SU-DHL-6 (cell line): Measurements from ENCODE around the gene SRBD1.
A peak's percentile ranks its signal among the peaks of the same experiment; 100 is the strongest.

Experiments used
- H2AFZ ChIP-seq: fragments of 200-600 bp; sonication (generic); 2 replicates; pipeline ENCODE4 v1.6.1; 2014; ENCODE audit warnings: low read depth, mild to moderate bottlenecking, moderate library complexity, mixed read lengths, antibody characterized with exemption, low read length; ENCODE audit not compliant: severe bottlenecking
- H3F3A ChIP-seq: fragments of 200-600 bp; shearing (Covaris generic); 2 replicates; pipeline ENCODE4 v1.6.0; 2016; ENCODE audit warnings: antibody characterized with exemption, mild to moderate bottlenecking; ENCODE audit not compliant: insufficient read depth
- H3K27ac ChIP-seq: fragments of 200-600 bp; sonication (generic); 2 replicates; pipeline ENCODE4 v1.5.1; 2016; ENCODE audit warnings: low read depth, mild to moderate bottlenecking, low read length, moderate library complexity, mixed read lengths
- H3K27me3 ChIP-seq: fragments of 200-600 bp; sonication (generic), shearing (Covaris generic); 2 replicates; pipeline ENCODE4 v1.6.0; 2014; ENCODE audit warnings: mild to moderate bottlenecking, low read length
- H3K36me3 ChIP-seq: fragments of 200-600 bp; sonication (generic); 2 replicates; pipeline ENCODE4 v1.6.1; 2014; ENCODE audit warnings: mild to moderate bottlenecking, low read length, mixed read lengths
- H3K4me2 ChIP-seq: fragments of 300-600, 200-600 bp; shearing (Covaris generic), sonication (generic); 2 replicates; pipeline ENCODE4 v1.6.0; 2014; ENCODE audit warnings: low read length, low read depth, mild to moderate bottlenecking; ENCODE audit not compliant: poor library complexity, severe bottlenecking
- H3K4me3 ChIP-seq: fragments of 200-600 bp; sonication (generic); 2 replicates; pipeline ENCODE4 v1.5.1; 2014; ENCODE audit warnings: antibody characterized with exemption, low read length, mild to moderate bottlenecking, mixed read lengths; ENCODE audit not compliant: insufficient read depth, poor library complexity, severe bottlenecking
- H3K79me2 ChIP-seq: fragments of 200-600 bp; sonication (generic); 2 replicates; pipeline ENCODE4 v1.6.1; 2014; ENCODE audit warnings: mild to moderate bottlenecking, low read length, moderate library complexity; ENCODE audit not compliant: insufficient read depth
- H3K9ac ChIP-seq: fragments of 200-600 bp; sonication (generic); 2 replicates; pipeline ENCODE4 v1.7.0; 2014; ENCODE audit warnings: mild to moderate bottlenecking, low read length
- H3K9me2 ChIP-seq: fragments of 200-600 bp; sonication (generic); replicated peaks from 2 replicates; pipeline ENCODE4 v1.6.1; 2014; ENCODE audit warnings: low read length; ENCODE audit not compliant: insufficient read depth
- H3K9me3 ChIP-seq: fragments of 200-600 bp; sonication (generic); 2 replicates; pipeline ENCODE4 v1.6.1; 2014; ENCODE audit warnings: low read length, mixed read lengths; ENCODE audit not compliant: insufficient read depth
- H4K20me1 ChIP-seq: fragments of 200-600 bp; sonication (generic); 2 replicates; pipeline ENCODE4 v1.6.1; 2014; ENCODE audit warnings: low read depth, mild to moderate bottlenecking, antibody characterized with exemption, low read length, moderate library complexity, mixed read lengths
- EZH2phosphoT487 ChIP-seq: fragments of 200-600 bp; sonication (generic), shearing (Covaris generic); conservative IDR thresholded peaks from 2 replicates; pipeline ENCODE4 v1.6.1; 2018; ENCODE audit warnings: mild to moderate bottlenecking, antibody characterized with exemption, low read length, moderate library complexity, mixed read lengths
- TF ChIP-seq, protein P1 (sequence below): fragments of 200-600 bp; sonication (generic); IDR thresholded peaks from one replicate; pipeline ENCODE4 v1.5.1; 2017; ENCODE audit warnings: antibody characterized with exemption, mild to moderate bottlenecking, low read length, moderate library complexity; ENCODE audit not compliant: insufficient read depth, poor library complexity, severe bottlenecking

Gene SRBD1

DNA sequence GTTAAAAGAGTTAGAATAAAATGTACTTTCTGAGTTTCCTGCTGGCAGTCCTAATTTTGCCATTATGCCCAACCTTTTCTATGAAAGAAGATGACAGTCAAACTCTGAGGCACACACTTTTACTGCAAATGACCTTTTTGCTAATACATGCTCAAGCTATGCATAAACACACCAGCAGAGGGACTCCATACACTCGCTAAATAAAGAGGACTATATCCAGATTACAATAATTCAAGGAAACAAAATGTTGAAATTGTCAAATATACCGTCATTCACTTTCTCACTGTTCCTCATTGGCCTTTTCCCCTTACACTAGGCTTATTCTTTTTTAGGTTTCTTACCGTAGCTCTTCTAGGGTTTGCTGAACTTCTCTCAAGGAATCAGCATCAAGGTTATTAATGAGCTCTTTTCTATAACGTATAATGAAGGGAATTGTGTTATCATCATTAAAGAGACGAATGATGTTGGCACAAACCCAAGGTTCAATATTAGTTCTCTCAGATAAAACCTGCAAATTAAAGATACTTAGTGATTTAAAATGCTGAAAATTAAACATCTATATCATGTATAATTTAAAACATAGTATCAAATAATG, 25.7 kb downstream of the SRBD1 start:
- H3K4me3 ChIP-seq = no peak overlapping the region
- H3F3A ChIP-seq = peaks cover 13% of the 10 kb centered on the region; the same call in 1 of the 2 replicates
- no peak overlapping the region for H3K27ac ChIP-seq
- no peak overlapping the region for H3K9ac ChIP-seq
- H4K20me1 ChIP-seq = 0 out of 2 replicates have a peak, but pooled peaks cover 2% of the 10 kb centered on the region
- H3K4me2 ChIP-seq = no peak overlapping the region
- H3K27me3 ChIP-seq = no peaks in the 10 kb centered on the region
- H2AFZ ChIP-seq = no peak overlapping the region
- TF ChIP-seq EZH2phosphoT487 = no peak
- TF ChIP-seq, protein P1, sequence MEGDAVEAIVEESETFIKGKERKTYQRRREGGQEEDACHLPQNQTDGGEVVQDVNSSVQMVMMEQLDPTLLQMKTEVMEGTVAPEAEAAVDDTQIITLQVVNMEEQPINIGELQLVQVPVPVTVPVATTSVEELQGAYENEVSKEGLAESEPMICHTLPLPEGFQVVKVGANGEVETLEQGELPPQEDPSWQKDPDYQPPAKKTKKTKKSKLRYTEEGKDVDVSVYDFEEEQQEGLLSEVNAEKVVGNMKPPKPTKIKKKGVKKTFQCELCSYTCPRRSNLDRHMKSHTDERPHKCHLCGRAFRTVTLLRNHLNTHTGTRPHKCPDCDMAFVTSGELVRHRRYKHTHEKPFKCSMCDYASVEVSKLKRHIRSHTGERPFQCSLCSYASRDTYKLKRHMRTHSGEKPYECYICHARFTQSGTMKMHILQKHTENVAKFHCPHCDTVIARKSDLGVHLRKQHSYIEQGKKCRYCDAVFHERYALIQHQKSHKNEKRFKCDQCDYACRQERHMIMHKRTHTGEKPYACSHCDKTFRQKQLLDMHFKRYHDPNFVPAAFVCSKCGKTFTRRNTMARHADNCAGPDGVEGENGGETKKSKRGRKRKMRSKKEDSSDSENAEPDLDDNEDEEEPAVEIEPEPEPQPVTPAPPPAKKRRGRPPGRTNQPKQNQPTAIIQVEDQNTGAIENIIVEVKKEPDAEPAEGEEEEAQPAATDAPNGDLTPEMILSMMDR = peak; percentile 38
- no peaks in the 10 kb centered on the region for H3K9me2 ChIP-seq
- H3K79me2 ChIP-seq = no peaks in the 10 kb centered on the region
- no peaks in the 10 kb centered on the region for H3K9me3 ChIP-seq
- no peaks in the 10 kb centered on the region for H3K36me3 ChIP-seq

DNA sequence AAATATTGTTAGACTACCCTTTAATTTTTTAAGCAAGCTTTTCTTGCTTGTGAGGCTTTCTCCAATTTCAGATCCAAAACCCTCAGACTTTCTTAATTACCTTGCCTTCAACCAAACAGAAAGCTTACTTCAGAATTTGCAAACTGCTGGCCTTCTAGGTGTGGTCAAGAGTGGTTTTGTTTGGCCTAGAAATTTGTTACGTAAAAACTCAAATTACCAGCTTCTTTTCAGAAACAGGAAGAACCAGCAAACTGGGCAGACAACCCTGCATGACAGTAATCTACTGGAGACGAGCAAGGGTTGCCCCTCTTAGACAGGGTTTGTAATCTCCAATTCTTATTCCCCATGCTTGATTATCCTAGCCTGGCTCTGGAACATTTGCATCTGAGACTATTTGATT, 27.1 kb downstream of the SRBD1 start:
- H3K4me3 ChIP-seq = no peak overlapping the region
- H3K4me2 ChIP-seq = no peak overlapping the region

DNA sequence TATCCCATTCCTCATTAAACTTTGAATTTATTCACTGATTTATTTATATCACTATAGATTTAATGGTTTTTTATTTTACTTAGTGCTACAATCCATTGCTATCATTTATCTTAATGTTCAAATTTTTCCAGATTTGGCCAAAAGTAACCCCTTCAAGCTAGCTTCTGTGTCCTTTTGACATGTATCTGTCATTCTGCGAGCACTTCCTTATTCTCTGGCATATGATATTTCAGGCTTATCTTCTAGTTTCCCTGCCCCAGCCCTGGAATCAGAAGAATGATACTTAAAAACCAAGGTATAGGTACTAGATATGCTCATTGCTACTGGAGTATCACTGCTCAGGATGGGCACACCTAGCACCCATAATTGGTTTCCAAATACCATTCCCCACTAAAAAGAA, 28.5 kb downstream of the SRBD1 start:
- no peaks in the 10 kb centered on the region for H3K9me2 ChIP-seq
- no peaks in the 10 kb centered on the region for H3K79me2 ChIP-seq
- no peak overlapping the region for H3K9ac ChIP-seq
- no peak overlapping the region for H3K4me3 ChIP-seq
- H2AFZ ChIP-seq = no peak overlapping the region
- 0 out of 2 replicates have a peak, but pooled peaks cover 2% of the 10 kb centered on the region for H4K20me1 ChIP-seq
- no peaks in the 10 kb centered on the region for H3K9me3 ChIP-seq
- H3K4me2 ChIP-seq = no peak overlapping the region
- no peaks in the 10 kb centered on the region for H3K27me3 ChIP-seq
- TF ChIP-seq, protein P1 = no peak
- TF ChIP-seq EZH2phosphoT487 = no peak
- H3K27ac ChIP-seq = no peak overlapping the region
- H3F3A ChIP-seq = peaks cover 19% of the 10 kb centered on the region; the same call in 1 of the 2 replicates
- no peaks in the 10 kb centered on the region for H3K36me3 ChIP-seq

More for the DNA sequence above, 27.1 kb downstream of the SRBD1 start:
- H3K9me2 ChIP-seq = no peaks in the 10 kb centered on the region
- TF ChIP-seq, protein P1 = no peak
- no peak for TF ChIP-seq EZH2phosphoT487
- H3K9me3 ChIP-seq = no peaks in the 10 kb centered on the region
- H2AFZ ChIP-seq = no peak overlapping the region
- H3K9ac ChIP-seq = no peak overlapping the region
- H4K20me1 ChIP-seq = 0 out of 2 replicates have a peak, but pooled peaks cover 2% of the 10 kb centered on the region
- no peak overlapping the region for H3K27ac ChIP-seq
- no peaks in the 10 kb centered on the region for H3K27me3 ChIP-seq
- no peaks in the 10 kb centered on the region for H3K36me3 ChIP-seq
- H3F3A ChIP-seq = peaks cover 19% of the 10 kb centered on the region; the same call in 1 of the 2 replicates
- H3K79me2 ChIP-seq = no peaks in the 10 kb centered on the region
